Measurements from ENCODE around the gene SASH1. TPM values are rescaled to one million over a fixed set of nuclear protein-coding genes. Genes with fewer than 3 reads are reported as not detected.

The SASH1 gene
- total RNA-seq, 2 donors from 2014 or later = 21.0 to 49.8 TPM

- Histone ChIP-seq H3K4me3 (no peak overlapping the region), H3K9me3 (no peaks in the 10 kb centered on the region), H3K27ac (no peak overlapping the region), H3K27me3 (no peaks in the 10 kb centered on the region), H3K36me3 (replicated peaks in 1 of 2; ENCODE audit: insufficient read depth in 1 of 2, low read depth in 2 of 2) (no peaks in the 10 kb centered on the region), H3K4me1 (peaks cover 5% of the 10 kb centered on the region)
- DNase-seq = no peak
- no peak for ATAC-seq
- 91 to 94% methylated on average over 9 of the region's 9 CpGs for WGBS, 2 donors
- intact Hi-C loops (cut with DNase I) = no loop called here
- TF ChIP-seq POLR2A (IDR thresholded peaks at IDR 0.05) (no peak), CTCF (IDR thresholded peaks at IDR 0.05) (no peak)
Measured at GRCh38 chr6:148336901-148337300, 5.7 kb upstream of the SASH1 start.

GRCh38 chr6:148339766-148340165 lies 2.9 kb upstream of the SASH1 start:
- peaks cover 16% of the 10 kb centered on the region for H3K4me1 ChIP-seq
- no peak overlapping the region for H3K4me3 ChIP-seq
- TF ChIP-seq CTCF (IDR thresholded peaks at IDR 0.05) = no peak
- no peak for TF ChIP-seq POLR2A (IDR thresholded peaks at IDR 0.05)
- no peak for DNase-seq
- ATAC-seq = no peak
- H3K36me3 ChIP-seq (replicated peaks in 1 of 2; ENCODE audit: insufficient read depth in 1 of 2, low read depth in 2 of 2) = no peaks in the 10 kb centered on the region
- no peaks in the 10 kb centered on the region for H3K9me3 ChIP-seq
- H3K27ac ChIP-seq = no peak overlapping the region
- intact Hi-C loops (cut with DNase I) = no loop called here
- H3K27me3 ChIP-seq = no peaks in the 10 kb centered on the region
- 98 to 100% methylated on average over 3 to 5 of the region's 5 CpGs for WGBS, 2 donors

- no peaks in the 10 kb centered on the region for H3K36me3 ChIP-seq (replicated peaks in 1 of 2; ENCODE audit: insufficient read depth in 1 of 2, low read depth in 2 of 2)
- H3K27ac ChIP-seq = no peak overlapping the region
- no peaks in the 10 kb centered on the region for H3K27me3 ChIP-seq
- 93 to 95% methylated on average over 9 of the region's 9 CpGs for WGBS, 2 donors
- TF ChIP-seq POLR2A (IDR thresholded peaks at IDR 0.05) = no peak
- TF ChIP-seq CTCF (IDR thresholded peaks at IDR 0.05) = no peak
- no peak overlapping the region for H3K4me3 ChIP-seq
- no peaks in the 10 kb centered on the region for H3K9me3 ChIP-seq
- ATAC-seq = no peak
- peaks cover 22% of the 10 kb centered on the region for H3K4me1 ChIP-seq
- intact Hi-C loops (cut with DNase I) = no loop called here
- no peak for DNase-seq
Measured at GRCh38 chr6:148340586-148341297, 1.9 kb upstream of the SASH1 start.

GRCh38 chr6:148342100-148342349 lies 613 bp upstream of the SASH1 start:
- ATAC-seq (no peak), DNase-seq (no peak)
- Histone ChIP-seq H3K4me1 (peaks cover 22% of the 10 kb centered on the region), H3K4me3 (peak overlapping the region in 1 of 2 donors; percentile 18), H3K27ac (peak overlapping the region; percentile 60 to 90 (median 87)), H3K9me3 (no peaks in the 10 kb centered on the region), H3K27me3 (no peaks in the 10 kb centered on the region), H3K36me3 (replicated peaks in 1 of 2; ENCODE audit: insufficient read depth in 1 of 2, low read depth in 2 of 2) (no peaks in the 10 kb centered on the region)
- intact Hi-C loops (cut with DNase I) = no loop called here
- WGBS, 2 donors = 0 to 4% methylated on average over 8 of the region's 8 CpGs
- TF ChIP-seq CTCF (IDR thresholded peaks at IDR 0.05) (no peak), POLR2A (IDR thresholded peaks at IDR 0.05) (no peak)

Measured in body of pancreas (tissue), 4 donors.